Epithelial cell of esophagus (primary cell): Measurements from ENCODE around the gene MAST3.

ENCODE experiments used
- DNase-seq: peaks from one replicate; pipeline ENCODE4 v3.0.0; 2010; ENCODE audit warnings: low read depth
- H3K4me3 ChIP-seq: 2 replicates; pipeline ENCODE4 v1.5.1; 2011; ENCODE audit warnings: mild to moderate bottlenecking, low read length, control low read depth
- CTCF ChIP-seq: IDR thresholded peaks from 2 replicates; pipeline ENCODE4 v1.5.1; 2011; ENCODE audit warnings: low read depth, mild to moderate bottlenecking, low read length, control low read depth, inconsistent platforms; ENCODE audit not compliant: insufficient read depth; ENCODE audit errors: missing control alignments

Gene MAST3

GRCh38 chr19:18131841-18132596 lies 34.4 kb downstream of the MAST3 start:
- no peak for DNase-seq
- no peak overlapping the region for H3K4me3 ChIP-seq
- TF ChIP-seq CTCF, result no peak

DNA sequence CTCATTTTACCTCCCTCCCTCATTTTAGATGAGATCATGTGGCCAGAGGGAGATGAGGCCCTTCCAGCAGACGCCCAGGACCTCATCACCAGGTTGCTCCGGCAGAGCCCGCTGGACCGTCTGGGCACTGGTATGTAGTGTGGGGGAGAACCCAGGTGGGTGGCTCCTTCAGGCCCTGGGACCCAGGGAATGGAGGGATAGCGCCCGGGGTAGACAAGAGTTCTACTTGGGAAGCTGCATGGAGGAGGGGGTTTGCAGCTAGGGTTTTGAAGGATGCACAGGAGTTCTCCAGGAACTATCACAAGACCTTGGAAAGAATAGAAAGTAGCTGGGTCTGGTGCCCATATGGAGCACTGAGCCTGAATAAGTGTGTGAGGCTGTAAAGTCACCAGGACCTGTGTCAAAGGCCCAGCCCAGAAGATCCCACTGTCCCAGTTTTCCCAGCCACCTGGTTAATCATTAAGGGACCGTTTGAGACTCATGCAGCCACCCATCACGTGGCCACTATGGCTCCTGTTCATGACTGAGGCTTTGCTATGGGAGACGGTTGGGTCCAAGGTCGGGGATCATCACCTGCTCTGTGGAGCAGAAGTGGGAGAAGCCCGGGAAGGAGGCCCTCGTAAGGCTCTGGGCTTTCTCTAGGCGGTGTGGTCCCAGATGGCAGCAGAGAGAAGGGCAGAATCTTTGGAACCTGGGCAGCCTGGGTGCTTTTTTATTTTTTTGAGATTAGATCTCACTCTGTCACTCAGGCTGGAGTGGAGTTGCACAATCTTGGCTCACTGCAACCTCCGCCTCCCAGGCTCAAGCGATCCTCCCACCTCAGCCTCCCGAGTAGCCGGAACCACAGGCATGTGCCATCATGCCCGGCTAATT lies 38.4 kb downstream of the MAST3 start:
- no peak for TF ChIP-seq CTCF
- H3K4me3 ChIP-seq, result no peak overlapping the region
- no peak for DNase-seq

DNA sequence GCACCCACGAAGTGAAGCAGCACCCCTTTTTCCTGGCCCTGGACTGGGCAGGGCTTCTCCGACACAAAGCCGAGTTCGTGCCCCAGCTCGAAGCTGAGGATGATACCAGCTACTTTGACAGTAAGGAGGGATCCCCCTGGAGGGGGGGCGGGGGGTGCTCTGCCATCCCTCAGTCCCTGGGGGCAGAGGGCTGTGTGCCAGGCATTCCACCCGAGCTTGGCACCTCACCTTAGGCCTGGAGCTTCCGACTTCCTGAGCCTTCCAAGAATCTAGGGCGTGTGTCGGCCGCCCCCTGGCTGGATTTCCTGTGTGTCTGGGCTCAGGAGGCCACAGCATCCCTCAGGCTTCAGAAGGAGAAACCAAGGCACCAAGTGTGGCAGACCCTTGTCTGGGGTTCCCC lies 39.7 kb downstream of the MAST3 start:
- H3K4me3 ChIP-seq, result no peak overlapping the region
- DNase-seq, result no peak
- no peak for TF ChIP-seq CTCF

DNA sequence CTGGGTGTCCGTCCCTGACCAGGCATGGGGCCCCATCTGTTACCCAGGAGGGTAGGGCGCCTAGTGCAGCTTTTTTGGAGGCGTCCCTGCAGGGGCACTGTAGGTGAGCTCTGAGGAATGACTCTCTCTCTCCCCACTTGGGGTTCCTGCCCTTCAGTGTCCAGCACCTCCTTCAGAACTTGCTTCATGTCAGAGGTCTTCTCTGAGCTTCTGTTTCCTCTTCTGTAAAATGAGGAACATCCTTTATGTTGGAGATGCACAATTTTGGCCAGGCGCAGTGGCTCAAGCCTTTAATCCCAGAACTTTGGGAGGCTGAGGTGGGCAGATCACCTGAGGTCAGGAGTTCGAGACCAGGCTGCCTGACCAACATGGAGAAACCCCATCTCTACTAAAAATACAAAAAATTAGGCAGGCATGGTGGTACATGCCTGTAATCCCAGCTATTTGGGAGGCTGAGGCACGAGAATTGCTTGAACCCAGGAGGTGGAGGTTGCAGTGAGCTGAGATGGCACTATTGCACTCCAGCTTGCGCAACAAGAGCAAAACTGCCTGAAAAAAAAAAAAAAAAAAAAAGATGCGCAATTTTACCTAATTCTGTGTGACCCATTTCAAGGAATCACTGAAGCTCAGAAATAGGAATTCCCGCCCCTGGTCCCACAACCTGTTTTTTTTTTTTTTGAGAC lies 40.2 kb downstream of the MAST3 start:
- no peak for DNase-seq
- no peak overlapping the region for H3K4me3 ChIP-seq
- TF ChIP-seq CTCF, result no peak

DNA sequence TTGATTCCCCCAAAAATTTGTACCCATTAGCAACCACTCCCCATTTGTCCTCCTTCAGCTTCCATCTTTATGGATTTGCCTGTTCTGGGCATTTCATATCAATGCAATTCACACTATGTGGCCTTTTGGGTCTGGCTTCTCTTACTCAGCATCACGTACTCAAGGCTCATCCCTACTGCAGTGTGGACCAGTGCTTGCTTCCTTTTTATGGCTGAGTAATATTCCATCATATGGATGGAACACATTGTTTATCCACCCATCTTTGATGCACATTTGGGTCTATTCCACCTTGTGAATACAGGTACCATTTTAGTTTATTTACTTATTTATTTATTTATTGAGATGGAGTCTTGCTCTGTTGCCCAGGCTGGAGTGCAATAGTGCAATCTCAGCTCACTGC lies 42.9 kb downstream of the MAST3 start:
- H3K4me3 ChIP-seq, result no peak overlapping the region
- TF ChIP-seq CTCF, result no peak
- DNase-seq, result no peak

DNA sequence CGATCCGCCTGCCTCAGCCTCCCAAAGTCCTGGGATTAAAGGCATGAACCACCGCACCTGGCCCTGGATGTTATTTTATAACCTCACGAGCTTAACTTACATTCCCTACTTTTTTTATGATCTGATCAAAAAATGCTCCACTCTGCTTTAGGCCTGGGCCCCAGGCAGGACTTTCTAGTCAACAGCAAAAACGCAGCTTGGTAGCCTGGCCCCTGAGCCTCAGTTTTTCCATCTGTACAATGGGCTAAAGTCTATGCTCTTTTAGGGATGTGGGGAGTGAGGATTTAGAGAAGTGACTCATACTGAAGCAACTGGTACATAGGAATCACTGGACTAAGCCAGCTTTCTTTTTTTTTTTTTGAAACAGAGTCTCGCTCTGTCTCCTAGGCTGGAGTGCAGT lies 43.5 kb downstream of the MAST3 start:
- H3K4me3 ChIP-seq, result no peak overlapping the region
- no peak for DNase-seq
- TF ChIP-seq CTCF, result no peak
